ENCODE results near the gene CPB2. TPM values are rescaled to one million over a fixed set of nuclear protein-coding genes. Genes with fewer than 3 reads are reported as not detected.

Gene CPB2
- total RNA-seq, 1 experiment from 2014 or later, result 0.28 TPM

DNA sequence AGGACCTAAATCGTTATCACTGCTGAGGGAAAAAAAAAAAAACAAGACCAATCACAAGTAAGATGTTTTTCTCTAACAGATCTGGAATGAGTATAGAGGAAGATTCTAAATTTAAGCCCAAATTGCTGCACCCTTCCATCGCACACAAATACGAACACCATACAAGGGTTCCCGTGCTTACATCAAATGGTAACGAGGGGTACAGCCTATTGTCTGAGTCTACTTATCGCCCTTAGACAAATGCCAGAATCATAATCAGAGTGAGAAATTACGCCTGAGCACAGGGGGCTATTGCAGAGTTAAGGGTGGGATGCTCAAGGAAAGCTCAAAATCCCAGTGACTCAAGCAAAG lies 52.9 kb downstream of the CPB2 start:
- TF ChIP-seq, protein P1, sequence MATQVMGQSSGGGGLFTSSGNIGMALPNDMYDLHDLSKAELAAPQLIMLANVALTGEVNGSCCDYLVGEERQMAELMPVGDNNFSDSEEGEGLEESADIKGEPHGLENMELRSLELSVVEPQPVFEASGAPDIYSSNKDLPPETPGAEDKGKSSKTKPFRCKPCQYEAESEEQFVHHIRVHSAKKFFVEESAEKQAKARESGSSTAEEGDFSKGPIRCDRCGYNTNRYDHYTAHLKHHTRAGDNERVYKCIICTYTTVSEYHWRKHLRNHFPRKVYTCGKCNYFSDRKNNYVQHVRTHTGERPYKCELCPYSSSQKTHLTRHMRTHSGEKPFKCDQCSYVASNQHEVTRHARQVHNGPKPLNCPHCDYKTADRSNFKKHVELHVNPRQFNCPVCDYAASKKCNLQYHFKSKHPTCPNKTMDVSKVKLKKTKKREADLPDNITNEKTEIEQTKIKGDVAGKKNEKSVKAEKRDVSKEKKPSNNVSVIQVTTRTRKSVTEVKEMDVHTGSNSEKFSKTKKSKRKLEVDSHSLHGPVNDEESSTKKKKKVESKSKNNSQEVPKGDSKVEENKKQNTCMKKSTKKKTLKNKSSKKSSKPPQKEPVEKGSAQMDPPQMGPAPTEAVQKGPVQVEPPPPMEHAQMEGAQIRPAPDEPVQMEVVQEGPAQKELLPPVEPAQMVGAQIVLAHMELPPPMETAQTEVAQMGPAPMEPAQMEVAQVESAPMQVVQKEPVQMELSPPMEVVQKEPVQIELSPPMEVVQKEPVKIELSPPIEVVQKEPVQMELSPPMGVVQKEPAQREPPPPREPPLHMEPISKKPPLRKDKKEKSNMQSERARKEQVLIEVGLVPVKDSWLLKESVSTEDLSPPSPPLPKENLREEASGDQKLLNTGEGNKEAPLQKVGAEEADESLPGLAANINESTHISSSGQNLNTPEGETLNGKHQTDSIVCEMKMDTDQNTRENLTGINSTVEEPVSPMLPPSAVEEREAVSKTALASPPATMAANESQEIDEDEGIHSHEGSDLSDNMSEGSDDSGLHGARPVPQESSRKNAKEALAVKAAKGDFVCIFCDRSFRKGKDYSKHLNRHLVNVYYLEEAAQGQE (IDR thresholded peaks at IDR 0.05; ENCODE audit: insufficient read depth in 1 of 2, low read depth in 2 of 2, low read length in 1 of 2), result no peak
- no peak for TF ChIP-seq SIN3A (IDR thresholded peaks at IDR 0.05; ENCODE audit: borderline replicate concordance, insufficient read depth, low read depth, low read length)
- BruUV-seq (replicated peaks), result no TSS peak
- ATAC-seq (0 out of 2 replicates have a peak, but pooled peaks have one; percentile 4), DNase-seq (ENCODE audit: low read depth, low spot score) (no peak)
- no peaks in the 10 kb centered on the region for H3K9me3 ChIP-seq (ENCODE audit: control insufficient read depth, insufficient read depth, low read depth, low read length)
- H3K27ac ChIP-seq (ENCODE audit: low read length), result peak overlapping the region; percentile 82
- no peaks in the 10 kb centered on the region for H3K27me3 ChIP-seq (ENCODE audit: control insufficient read depth, insufficient read depth, low read length)
- intact Hi-C loops (cut with micrococcal nuclease; ENCODE audit: unreplicated experiment), result no loop called here
- ChIA-PET CTCF (no interaction called here), POLR2A (interaction anchor here (0.6 to 0.7 kb wide), 2 partner anchors 228 to 429 kb away, joined by 3 to 5 read pairs; no protein-coding TSS in a partner anchor)
- peak overlapping the region; percentile 89 to 90 for H3K4me3 ChIP-seq (ENCODE audit: low read depth in 2 of 2, low read length in 2 of 2)
- no peaks in the 10 kb centered on the region; the same call in 1 of the 2 replicates for H3K36me3 ChIP-seq (ENCODE audit: control insufficient read depth, insufficient read depth, low read length)
- H3K4me1 ChIP-seq (ENCODE audit: control insufficient read depth, insufficient read depth, low read length), result peaks cover 9% of the 10 kb centered on the region; the same call in 1 of the 2 replicates
- in situ Hi-C loops (cut with HindIII; ENCODE audit: low pct_unique_long_range_greater_than_20kb, low sequenced_read_pairs), result no loop called here

DNA sequence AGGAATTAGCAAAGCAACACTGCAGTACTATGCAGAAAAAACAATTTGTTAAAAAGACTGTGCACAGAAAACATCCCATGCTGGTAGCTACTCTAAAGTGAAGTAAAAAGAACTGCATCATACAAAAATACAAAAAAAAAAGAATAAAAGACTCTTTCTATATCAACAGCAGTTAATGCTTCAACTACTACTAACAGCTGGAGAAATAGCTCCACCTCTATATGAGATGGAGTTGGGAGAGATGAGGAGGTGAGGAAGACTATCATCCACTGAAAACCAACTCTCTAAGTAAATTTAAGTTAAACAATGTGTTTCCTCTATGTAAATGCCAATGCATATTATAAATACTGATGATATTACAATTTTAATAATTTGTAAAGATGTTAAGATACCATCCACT lies 54.1 kb downstream of the CPB2 start:
- H3K27ac ChIP-seq (ENCODE audit: low read length), result no peak overlapping the region
- in situ Hi-C loops (cut with HindIII; ENCODE audit: low pct_unique_long_range_greater_than_20kb, low sequenced_read_pairs), result no loop called here
- no peak for TF ChIP-seq TCF7L2 (IDR thresholded peaks at IDR 0.05; ENCODE audit: low read depth, low read length)
- TF ChIP-seq, protein P2, sequence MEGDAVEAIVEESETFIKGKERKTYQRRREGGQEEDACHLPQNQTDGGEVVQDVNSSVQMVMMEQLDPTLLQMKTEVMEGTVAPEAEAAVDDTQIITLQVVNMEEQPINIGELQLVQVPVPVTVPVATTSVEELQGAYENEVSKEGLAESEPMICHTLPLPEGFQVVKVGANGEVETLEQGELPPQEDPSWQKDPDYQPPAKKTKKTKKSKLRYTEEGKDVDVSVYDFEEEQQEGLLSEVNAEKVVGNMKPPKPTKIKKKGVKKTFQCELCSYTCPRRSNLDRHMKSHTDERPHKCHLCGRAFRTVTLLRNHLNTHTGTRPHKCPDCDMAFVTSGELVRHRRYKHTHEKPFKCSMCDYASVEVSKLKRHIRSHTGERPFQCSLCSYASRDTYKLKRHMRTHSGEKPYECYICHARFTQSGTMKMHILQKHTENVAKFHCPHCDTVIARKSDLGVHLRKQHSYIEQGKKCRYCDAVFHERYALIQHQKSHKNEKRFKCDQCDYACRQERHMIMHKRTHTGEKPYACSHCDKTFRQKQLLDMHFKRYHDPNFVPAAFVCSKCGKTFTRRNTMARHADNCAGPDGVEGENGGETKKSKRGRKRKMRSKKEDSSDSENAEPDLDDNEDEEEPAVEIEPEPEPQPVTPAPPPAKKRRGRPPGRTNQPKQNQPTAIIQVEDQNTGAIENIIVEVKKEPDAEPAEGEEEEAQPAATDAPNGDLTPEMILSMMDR (IDR thresholded peaks at IDR 0.05), result no peak
- BruUV-seq (replicated peaks), result no TSS peak
- intact Hi-C loops (cut with micrococcal nuclease; ENCODE audit: unreplicated experiment), result no loop called here
- H3K36me3 ChIP-seq (ENCODE audit: control insufficient read depth, insufficient read depth, low read length), result no peaks in the 10 kb centered on the region; the same call in 1 of the 2 replicates
- peak overlapping the region in 1 of 2 experiments; percentile 90; a peak in 3 of 4 replicates for H3K4me3 ChIP-seq (ENCODE audit: low read depth in 2 of 2, low read length in 2 of 2)
- no peak for ATAC-seq
- ChIA-PET CTCF (no interaction called here), POLR2A (no interaction called here)
- H3K9me3 ChIP-seq (ENCODE audit: control insufficient read depth, insufficient read depth, low read depth, low read length), result no peaks in the 10 kb centered on the region
- peaks cover 9% of the 10 kb centered on the region; the same call in 1 of the 2 replicates for H3K4me1 ChIP-seq (ENCODE audit: control insufficient read depth, insufficient read depth, low read length)
- no peaks in the 10 kb centered on the region for H3K27me3 ChIP-seq (ENCODE audit: control insufficient read depth, insufficient read depth, low read length)
- no peak for DNase-seq (ENCODE audit: low read depth, low spot score)

DNA sequence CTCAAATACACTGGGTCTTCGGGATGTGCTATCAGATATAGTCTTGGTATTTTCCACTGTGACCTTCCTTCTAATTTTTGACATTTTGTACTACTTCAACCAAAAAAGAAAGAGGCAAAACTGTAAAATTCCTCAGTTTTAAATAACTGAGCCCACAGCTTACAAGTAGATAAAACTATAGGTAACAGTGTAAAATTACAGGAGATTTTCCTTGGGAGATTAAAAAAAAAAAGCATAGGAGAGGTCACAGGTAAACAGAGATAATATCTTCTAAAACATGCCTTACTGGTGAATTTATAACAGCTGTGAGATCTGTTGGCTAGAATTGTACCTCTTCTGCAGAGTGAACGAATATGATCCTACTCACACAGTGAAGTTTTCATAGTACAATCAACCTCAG lies 59.4 kb downstream of the CPB2 start:
- DNase-seq (ENCODE audit: low read depth, low spot score) (no peak), ATAC-seq (no peak)
- Histone ChIP-seq H3K36me3 (ENCODE audit: control insufficient read depth, insufficient read depth, low read length) (no peaks in the 10 kb centered on the region; the same call in 1 of the 2 replicates), H3K4me1 (ENCODE audit: control insufficient read depth, insufficient read depth, low read length) (peaks cover 9% of the 10 kb centered on the region; the same call in 1 of the 2 replicates), H3K27ac (ENCODE audit: low read length) (no peak overlapping the region), H3K9me3 (ENCODE audit: control insufficient read depth, insufficient read depth, low read depth, low read length) (no peaks in the 10 kb centered on the region), H3K4me3 (ENCODE audit: low read depth in 2 of 2, low read length in 2 of 2) (no peak overlapping the region), H3K27me3 (ENCODE audit: control insufficient read depth, insufficient read depth, low read length) (no peaks in the 10 kb centered on the region)
- ChIA-PET POLR2A (no interaction called here), CTCF (no interaction called here)
- BruUV-seq (replicated peaks), result no TSS peak
- TF ChIP-seq TCF7L2 (IDR thresholded peaks at IDR 0.05; ENCODE audit: low read depth, low read length) (no peak), SIN3A (IDR thresholded peaks at IDR 0.05; ENCODE audit: borderline replicate concordance, insufficient read depth, low read depth, low read length) (no peak), POLR2AphosphoS5 (IDR thresholded peaks at IDR 0.05; ENCODE audit: low read depth, low read length) (no peak)
- TF ChIP-seq, protein P2 (IDR thresholded peaks at IDR 0.05), result no peak
- TF ChIP-seq, protein P1 (IDR thresholded peaks at IDR 0.05; ENCODE audit: insufficient read depth in 1 of 2, low read depth in 2 of 2, low read length in 1 of 2), result no peak
- in situ Hi-C loops (cut with HindIII; ENCODE audit: low pct_unique_long_range_greater_than_20kb, low sequenced_read_pairs), result no loop called here
- intact Hi-C loops (cut with micrococcal nuclease; ENCODE audit: unreplicated experiment), result no loop called here
